Measurements from ENCODE around the gene NTRK3. TPM values are rescaled to one million over a fixed set of nuclear protein-coding genes. Genes with fewer than 3 reads are reported as not detected.

The NTRK3 gene
- total RNA-seq, 1 experiment from 2014 or later: not detected

- H3K4me3 ChIP-seq: no peak overlapping the region
- H3K27ac ChIP-seq: no peak overlapping the region
- H3K9me2 ChIP-seq (ENCODE audit: insufficient read depth): no peaks in the 10 kb centered on the region
- no peaks in the 10 kb centered on the region for H4K20me1 ChIP-seq (ENCODE audit: insufficient read depth)
- ChIA-PET CTCF (no interaction called here), POLR2A (ENCODE audit: unreplicated experiment) (no interaction called here)
- no peaks in the 10 kb centered on the region for H3K36me3 ChIP-seq (ENCODE audit: low read depth)
- H3K4me2 ChIP-seq: no peak overlapping the region
- H3K79me2 ChIP-seq (ENCODE audit: low read depth): no peaks in the 10 kb centered on the region
- H3F3A ChIP-seq (ENCODE audit: insufficient read depth, low read depth): no peaks in the 10 kb centered on the region
- DNase-seq: no peak
- no peaks in the 10 kb centered on the region for H3K4me1 ChIP-seq (replicated peaks; ENCODE audit: insufficient read depth)
- BruUV-seq (replicated peaks): no TSS peak
- peaks cover 63% of the 10 kb centered on the region for H3K27me3 ChIP-seq (ENCODE audit: insufficient read depth, low read depth)
- H2AFZ ChIP-seq: no peak overlapping the region
- TF ChIP-seq EZH2 (IDR thresholded peaks at IDR 0.05; ENCODE audit: low read depth): no peak
- TF ChIP-seq CTCF (conservative IDR thresholded peaks at IDR 0.05): no peak
- intact Hi-C loops (cut with micrococcal nuclease; ENCODE audit: unreplicated experiment): no loop called here
- no peaks in the 10 kb centered on the region for H3K9me3 ChIP-seq (ENCODE audit: insufficient read depth, low read depth)
Observed at GRCh38 chr15:87954793-87955192, 301.7 kb downstream of the NTRK3 start.

GRCh38 chr15:87952736-87953287 is 303.7 kb downstream of the NTRK3 start:
- no TSS peak for BruUV-seq (replicated peaks)
- no peaks in the 10 kb centered on the region for H3K79me2 ChIP-seq (ENCODE audit: low read depth)
- CTCF ChIA-PET: no interaction called here

GRCh38 chr15:87949575-87950223 is 306.8 kb downstream of the NTRK3 start:
- Histone ChIP-seq H2AFZ (no peak overlapping the region), H3K9me3 (ENCODE audit: insufficient read depth, low read depth) (no peaks in the 10 kb centered on the region), H3K9me2 (ENCODE audit: insufficient read depth) (no peaks in the 10 kb centered on the region), H3K27ac (no peak overlapping the region), H3K27me3 (ENCODE audit: insufficient read depth, low read depth) (peaks cover 39% of the 10 kb centered on the region), H3K36me3 (ENCODE audit: low read depth) (no peaks in the 10 kb centered on the region), H3K4me3 (no peak overlapping the region), H3K79me2 (ENCODE audit: low read depth) (no peaks in the 10 kb centered on the region), H4K20me1 (ENCODE audit: insufficient read depth) (no peaks in the 10 kb centered on the region), H3K4me2 (no peak overlapping the region), H3K4me1 (replicated peaks; ENCODE audit: insufficient read depth) (no peaks in the 10 kb centered on the region), H3F3A (ENCODE audit: insufficient read depth, low read depth) (no peaks in the 10 kb centered on the region)
- CTCF ChIA-PET: no interaction called here
- BruUV-seq (replicated peaks): no TSS peak
- TF ChIP-seq CTCF (conservative IDR thresholded peaks at IDR 0.05): no peak
- no peak for TF ChIP-seq EZH2 (IDR thresholded peaks at IDR 0.05; ENCODE audit: low read depth)
- DNase-seq: no peak
- intact Hi-C loops (cut with micrococcal nuclease; ENCODE audit: unreplicated experiment): no loop called here
- POLR2A ChIA-PET (ENCODE audit: unreplicated experiment): no interaction called here

More at GRCh38 chr15:87952736-87953287, 303.7 kb downstream of the NTRK3 start:
- Histone ChIP-seq H3K36me3 (ENCODE audit: low read depth) (no peaks in the 10 kb centered on the region), H3K27ac (no peak overlapping the region), H2AFZ (no peak overlapping the region), H3K4me2 (no peak overlapping the region), H3K4me1 (replicated peaks; ENCODE audit: insufficient read depth) (no peaks in the 10 kb centered on the region), H3K9me3 (ENCODE audit: insufficient read depth, low read depth) (no peaks in the 10 kb centered on the region), H3K9me2 (ENCODE audit: insufficient read depth) (no peaks in the 10 kb centered on the region), H3K4me3 (no peak overlapping the region), H3K27me3 (ENCODE audit: insufficient read depth, low read depth) (peaks cover 49% of the 10 kb centered on the region), H3F3A (ENCODE audit: insufficient read depth, low read depth) (no peaks in the 10 kb centered on the region), H4K20me1 (ENCODE audit: insufficient read depth) (no peaks in the 10 kb centered on the region)
- DNase-seq: no peak
- TF ChIP-seq EZH2 (IDR thresholded peaks at IDR 0.05; ENCODE audit: low read depth): no peak
- TF ChIP-seq CTCF (conservative IDR thresholded peaks at IDR 0.05): no peak
- POLR2A ChIA-PET (ENCODE audit: unreplicated experiment): no interaction called here
- intact Hi-C loops (cut with micrococcal nuclease; ENCODE audit: unreplicated experiment): no loop called here

Data from PC-9 (cell line).